Measurements from ENCODE around the gene CCDC197. TPM values are rescaled to one million over a fixed set of nuclear protein-coding genes. Genes with fewer than 3 reads are reported as not detected.

Gene CCDC197
- total RNA-seq, 1 donor, result not detected

DNA sequence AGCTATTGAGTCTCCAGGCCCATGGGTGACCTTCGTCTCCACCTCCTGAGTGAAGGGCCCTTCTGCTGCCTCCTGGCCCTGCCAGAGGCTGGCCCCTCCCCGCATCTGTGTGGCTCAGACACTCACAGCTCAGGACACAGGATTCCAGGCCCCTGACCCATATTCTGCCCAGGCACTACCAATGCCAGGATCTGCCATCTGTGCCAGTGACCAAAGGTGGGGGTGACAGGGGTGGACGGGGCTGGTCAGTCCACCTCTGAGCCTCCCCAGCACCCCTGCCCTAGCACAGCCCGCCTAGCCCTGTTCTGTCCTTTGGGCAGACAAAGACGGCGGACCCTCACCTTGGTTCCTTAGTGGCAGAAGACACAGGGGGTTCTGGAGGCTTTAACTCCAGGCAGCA, 23.5 kb upstream of the CCDC197 start:
- no peak overlapping the region for H3K4me3 ChIP-seq (ENCODE audit: low read depth, low read length)
- DNase-seq (ENCODE audit: low read depth), result no peak
- no peak for TF ChIP-seq CTCF (IDR thresholded peaks at IDR 0.05; ENCODE audit: insufficient read depth, low read depth, low read length)

GRCh38 chr14:93974299-93974698, 22.8 kb upstream of the CCDC197 start:
- H3K4me3 ChIP-seq (ENCODE audit: low read depth, low read length), result no peak overlapping the region
- no peak for TF ChIP-seq CTCF (IDR thresholded peaks at IDR 0.05; ENCODE audit: insufficient read depth, low read depth, low read length)
- no peak for DNase-seq (ENCODE audit: low read depth)

DNA sequence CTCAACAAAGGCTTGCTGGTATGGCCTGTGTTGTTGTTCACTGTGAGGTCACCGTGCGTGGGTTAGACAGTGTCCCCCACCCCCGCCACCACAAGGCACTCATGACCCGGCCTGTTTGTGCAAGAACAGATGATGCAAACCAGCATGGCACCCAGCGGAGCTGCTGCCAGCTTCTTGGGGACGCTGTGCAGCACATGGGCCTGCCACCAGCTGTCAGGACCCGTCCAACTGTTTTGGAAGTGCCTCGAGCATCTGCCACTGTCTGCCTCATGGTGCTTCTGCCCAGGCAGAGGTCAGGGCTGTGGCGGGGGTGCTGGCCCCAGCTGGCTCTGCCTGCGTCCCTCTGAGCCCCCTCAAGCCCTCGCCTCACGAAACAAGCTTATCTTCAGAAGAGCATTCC, 22.3 kb upstream of the CCDC197 start:
- TF ChIP-seq CTCF (IDR thresholded peaks at IDR 0.05; ENCODE audit: insufficient read depth, low read depth, low read length), result no peak
- DNase-seq (ENCODE audit: low read depth), result no peak
- no peak overlapping the region for H3K4me3 ChIP-seq (ENCODE audit: low read depth, low read length)

- TF ChIP-seq CTCF (IDR thresholded peaks at IDR 0.05; ENCODE audit: insufficient read depth, low read depth, low read length), result no peak
- no peak overlapping the region for H3K4me3 ChIP-seq (ENCODE audit: low read depth, low read length)
- no peak for DNase-seq (ENCODE audit: low read depth)
Measured at GRCh38 chr14:93975791-93976476, 21.2 kb upstream of the CCDC197 start.

DNA sequence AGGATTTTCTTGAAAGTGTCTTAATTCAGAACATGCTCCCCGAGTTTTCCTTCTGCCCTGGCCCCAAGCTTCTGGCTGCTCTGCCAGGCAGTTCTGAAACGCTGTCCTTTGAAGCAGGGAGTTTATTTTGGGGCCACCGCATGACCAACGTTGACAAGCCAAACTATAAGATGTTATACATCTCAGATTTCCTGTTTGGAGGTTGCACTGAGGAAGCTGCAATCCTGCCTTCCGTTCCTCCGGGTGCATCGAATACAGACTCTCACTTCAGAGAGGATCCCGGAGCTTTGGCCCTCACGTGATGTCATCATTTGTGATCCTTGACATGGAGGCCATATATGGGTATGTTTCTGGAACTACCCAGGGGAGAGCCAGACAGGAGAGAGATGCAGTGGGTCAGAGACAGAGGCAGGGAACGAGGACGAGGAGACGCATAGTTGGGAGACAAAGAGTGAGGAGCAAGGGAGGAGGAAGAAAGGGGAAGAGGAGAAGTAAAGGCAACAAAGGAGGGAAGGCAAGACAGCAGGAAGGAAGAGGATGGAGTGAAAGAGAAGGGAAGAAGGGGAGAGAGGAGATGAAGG, 20.5 kb upstream of the CCDC197 start, which contains the start of gene ASB2:
TSS of gene ASB2 (minus strand) at position 94 of the 581 bp plus-strand sequence. CDS start 12,031 bp downstream, outside the sequence.
- H3K4me3 ChIP-seq (ENCODE audit: low read depth, low read length), result no peak within 1 kb of the TSS
- no peak for DNase-seq (ENCODE audit: low read depth)
- no peak for TF ChIP-seq CTCF (IDR thresholded peaks at IDR 0.05; ENCODE audit: insufficient read depth, low read depth, low read length)

GRCh38 chr14:93977171-93977570, 19.9 kb upstream of the CCDC197 start:
- DNase-seq (ENCODE audit: low read depth), result no peak
- no peak overlapping the region for H3K4me3 ChIP-seq (ENCODE audit: low read depth, low read length)
- no peak for TF ChIP-seq CTCF (IDR thresholded peaks at IDR 0.05; ENCODE audit: insufficient read depth, low read depth, low read length)

All from fibroblast of villous mesenchyme (primary cell).